Liver (tissue), 9 donors: ENCODE measurements around the gene MRPL58. TPM values are rescaled to one million over a fixed set of nuclear protein-coding genes. Genes with fewer than 3 reads are reported as not detected.
A peak's percentile ranks its signal among the peaks of the same experiment; 100 is the strongest.
"Not testable (repeated sequence)": the region's sequence is repeated elsewhere in the genome, so short reads cannot be mapped to it uniquely, and the experiment has no call there.

Experiments used
- DNase-seq: peaks from one replicate; pipeline ENCODE4 v3.0.0-alpha.2; 2017; ENCODE audit warnings: low spot score
- H3K27ac ChIP-seq, 2 donors: one replicate each; pipeline ENCODE4 v1.7.0; 2013; ENCODE audit warnings: inconsistent platforms in 2 of 2, low read length in 2 of 2, control low read depth in 1 of 2, low read depth in 1 of 2, mild to moderate bottlenecking in 1 of 2
- H3K27me3 ChIP-seq, 4 donors: one replicate each; pipeline versions ENCODE4 v1.6.1 to v1.7.0; 2013; ENCODE audit warnings: low read length in 3 of 4, inconsistent platforms in 1 of 4, mild to moderate bottlenecking in 1 of 4, moderate library complexity in 1 of 4; ENCODE audit not compliant: control insufficient read depth in 4 of 4, insufficient read depth in 4 of 4
- H3K36me3 ChIP-seq, 4 donors: one replicate each; pipeline versions ENCODE4 v1.6.1 to v1.7.0; 2013; ENCODE audit warnings: low read length in 3 of 4, mild to moderate bottlenecking in 3 of 4, low read depth in 1 of 4, moderate library complexity in 1 of 4; ENCODE audit not compliant: control insufficient read depth in 4 of 4, insufficient read depth in 3 of 4
- H3K4me1 ChIP-seq, 4 donors: one replicate each; pipeline versions ENCODE4 v1.6.1 to v1.7.0; 2013; ENCODE audit warnings: low read length in 3 of 4, mild to moderate bottlenecking in 3 of 4, moderate library complexity in 1 of 4; ENCODE audit not compliant: control insufficient read depth in 4 of 4, insufficient read depth in 4 of 4
- H3K4me3 ChIP-seq, 3 donors: one replicate each; pipeline versions ENCODE4 v1.6.1 to v1.7.0; 2013; ENCODE audit warnings: low read length in 3 of 3, control low read depth in 1 of 3, low read depth in 1 of 3, mild to moderate bottlenecking in 1 of 3
- H3K9ac ChIP-seq, 2 donors: one replicate each; pipeline ENCODE4 v1.7.0; 2013; ENCODE audit warnings: low read length in 2 of 2, mild to moderate bottlenecking in 2 of 2, moderate library complexity in 2 of 2, control low read depth in 1 of 2, low read depth in 1 of 2
- H3K9me3 ChIP-seq, 4 donors: one replicate each; pipeline versions ENCODE4 v1.6.1 to v1.7.0; 2013; ENCODE audit warnings: low read length in 3 of 4; ENCODE audit not compliant: control insufficient read depth in 4 of 4
- EGR1 ChIP-seq, 2 donors: IDR thresholded peaks; 2 replicates each; pipeline ENCODE4 v1.6.1; 2016 to 2018; ENCODE audit warnings: antibody characterized with exemption in 2 of 2, low read depth in 2 of 2
- FOXA1 ChIP-seq: IDR thresholded peaks from 2 replicates; pipeline ENCODE4 v1.6.1; 2016; ENCODE audit warnings: antibody characterized with exemption
- FOXA2 ChIP-seq: IDR thresholded peaks from 2 replicates; pipeline ENCODE4 v1.6.1; 2016; ENCODE audit warnings: antibody characterized with exemption
- GABPA ChIP-seq, 2 donors: IDR thresholded peaks in 1 of 2; conservative IDR thresholded peaks in 1 of 2; 2 replicates each; pipeline ENCODE4 v1.6.1; 2016; ENCODE audit warnings: antibody characterized with exemption in 2 of 2, mild to moderate bottlenecking in 1 of 2, moderate library complexity in 1 of 2
- HNF4A ChIP-seq, 2 donors: conservative IDR thresholded peaks; 2 replicates each; pipeline ENCODE4 v1.6.1; 2016; ENCODE audit warnings: antibody characterized with exemption in 2 of 2, mild to moderate bottlenecking in 2 of 2
- HNF4G ChIP-seq: IDR thresholded peaks from 2 replicates; pipeline ENCODE4 v1.6.1; 2016; ENCODE audit warnings: antibody characterized with exemption
- JUND ChIP-seq, 2 donors: IDR thresholded peaks; 2 replicates each; pipeline ENCODE4 v1.6.1; 2016; ENCODE audit warnings: antibody characterized with exemption in 2 of 2
- NR2F2 ChIP-seq: IDR thresholded peaks from 2 replicates; pipeline ENCODE4 v1.6.1; 2016; ENCODE audit warnings: antibody characterized with exemption
- RAD21 ChIP-seq, 2 donors: IDR thresholded peaks; 2 replicates each; pipeline ENCODE4 v1.6.1; 2016; ENCODE audit warnings: antibody characterized with exemption in 2 of 2, mild to moderate bottlenecking in 2 of 2
- REST ChIP-seq: IDR thresholded peaks from 2 replicates; pipeline ENCODE4 v1.6.1; 2016; ENCODE audit warnings: antibody characterized with exemption, mild to moderate bottlenecking
- RXRA ChIP-seq, 2 donors: IDR thresholded peaks; 2 replicates each; pipeline ENCODE4 v1.6.1; 2017 to 2018; ENCODE audit warnings: antibody characterized with exemption in 2 of 2, mild to moderate bottlenecking in 1 of 2
- SP1 ChIP-seq: IDR thresholded peaks from 2 replicates; pipeline ENCODE4 v1.6.1; 2018; ENCODE audit warnings: antibody characterized with exemption, mild to moderate bottlenecking
- YY1 ChIP-seq: IDR thresholded peaks from 2 replicates; pipeline ENCODE4 v1.6.1; 2016; ENCODE audit warnings: antibody characterized with exemption, mild to moderate bottlenecking
- WGBS: extraction: QIAGEN DNeasy Blood & Tissue Kit; methylation state at CpG from one replicate; pipeline ENCODE4 v1.1.7; 2013; 5-methylcytosine and 5-hydroxymethylcytosine counted together
- polyA plus RNA-seq, 2 donors: library from polyadenylated mRNA; stranded (reverse) in 1 of 2; unstranded in 1 of 2; fragments of 200-250 nt in 1 of 2; fragments of >200 nt in 1 of 2; fragmentation: Nextera tagmentation in 1 of 2; extraction: Ambion mirVana in 1 of 2; gene quantifications; one replicate each; pipeline versions ENCODE4 v1.2.1 to v1.2.3, GENCODE V29; 2013 to 2015
- total RNA-seq, 2 donors: library from RNA; depleted of rRNA; stranded (reverse); fragments of >200 nt; gene quantifications; one replicate each; pipeline ENCODE4 v1.2.3, GENCODE V29; 2014
- TF ChIP-seq, protein P1 (sequence below): IDR thresholded peaks from 2 replicates; pipeline ENCODE4 v1.6.1; 2016; ENCODE audit warnings: antibody characterized with exemption
- TF ChIP-seq, protein P2 (sequence below): IDR thresholded peaks from 2 replicates; pipeline ENCODE4 v1.6.1; 2016; ENCODE audit warnings: antibody characterized with exemption
- TF ChIP-seq, protein P3 (sequence below): fragments of 150-350 bp; IDR thresholded peaks from 2 replicates; pipeline ENCODE4 v1.5.1; 2017; ENCODE audit warnings: improper control_type of control experiment, low read depth, low read length; ENCODE audit not compliant: missing input control
- donor health status: healthy.
- donor health status: healthy.
- donor health status: healthy.
- donor health status: healthy.
- donor health status: healthy.

The MRPL58 gene
- total and polyA plus RNA-seq, 4 donors = 20.5 to 47.0 (median 33.4) TPM

GRCh38 chr17:74981318-74981978, 31.0 kb upstream of the MRPL58 start:
- H3K36me3 ChIP-seq = no peaks in the 10 kb centered on the region
- H3K27me3 ChIP-seq = peaks cover 0 to 3% (median under 1%) of the 10 kb centered on the region in 4 donors
- H3K4me3 ChIP-seq = peak overlapping the region in 2 of 3 donors; percentile 27 to 43
- DNase-seq = no peak
- no peak for TF ChIP-seq EGR1 (IDR thresholded peaks at IDR 0.05; ENCODE audit: low read depth in 2 of 2)
- TF ChIP-seq SP1 = no peak
- no peak for TF ChIP-seq GABPA (IDR thresholded peaks at IDR 0.05 in 1 of 2, conservative IDR thresholded peaks at IDR 0.05 in 1 of 2)
- no peak for TF ChIP-seq RAD21 (IDR thresholded peaks at IDR 0.05)
- no peak for TF ChIP-seq RXRA (IDR thresholded peaks at IDR 0.05)
- no peaks in the 10 kb centered on the region for H3K9me3 ChIP-seq
- H3K9ac ChIP-seq = peak overlapping the region in 1 of 2 donors; percentile 42
- H3K27ac ChIP-seq = peak overlapping the region; percentile 75 to 78
- H3K4me1 ChIP-seq = peaks cover 4 to 12% (median 6%) of the 10 kb centered on the region in 4 donors
- WGBS = 55% methylated on average over 16 of the region's 16 CpGs

GRCh38 chr17:74981979-74982662, 30.3 kb upstream of the MRPL58 start:
- H3K9ac ChIP-seq = peak overlapping the region; percentile 31 to 42
- no peaks in the 10 kb centered on the region for H3K36me3 ChIP-seq
- TF ChIP-seq RXRA (IDR thresholded peaks at IDR 0.05) (peak; percentile 17 to 38), NR2F2 (peak; percentile 53), YY1 (no peak), JUND (IDR thresholded peaks at IDR 0.05) (peak; percentile 23 to 52)
- peaks cover 0 to 3% (median under 1%) of the 10 kb centered on the region in 4 donors for H3K27me3 ChIP-seq
- peaks cover 4 to 13% (median 8%) of the 10 kb centered on the region in 4 donors for H3K4me1 ChIP-seq
- 3% methylated on average over 61 of the region's 61 CpGs for WGBS
- H3K27ac ChIP-seq = peak overlapping the region; percentile 75 to 78
- DNase-seq = no peak
- H3K9me3 ChIP-seq = no peaks in the 10 kb centered on the region
- H3K4me3 ChIP-seq = peak overlapping the region; percentile 27 to 58 (median 43)

DNA sequence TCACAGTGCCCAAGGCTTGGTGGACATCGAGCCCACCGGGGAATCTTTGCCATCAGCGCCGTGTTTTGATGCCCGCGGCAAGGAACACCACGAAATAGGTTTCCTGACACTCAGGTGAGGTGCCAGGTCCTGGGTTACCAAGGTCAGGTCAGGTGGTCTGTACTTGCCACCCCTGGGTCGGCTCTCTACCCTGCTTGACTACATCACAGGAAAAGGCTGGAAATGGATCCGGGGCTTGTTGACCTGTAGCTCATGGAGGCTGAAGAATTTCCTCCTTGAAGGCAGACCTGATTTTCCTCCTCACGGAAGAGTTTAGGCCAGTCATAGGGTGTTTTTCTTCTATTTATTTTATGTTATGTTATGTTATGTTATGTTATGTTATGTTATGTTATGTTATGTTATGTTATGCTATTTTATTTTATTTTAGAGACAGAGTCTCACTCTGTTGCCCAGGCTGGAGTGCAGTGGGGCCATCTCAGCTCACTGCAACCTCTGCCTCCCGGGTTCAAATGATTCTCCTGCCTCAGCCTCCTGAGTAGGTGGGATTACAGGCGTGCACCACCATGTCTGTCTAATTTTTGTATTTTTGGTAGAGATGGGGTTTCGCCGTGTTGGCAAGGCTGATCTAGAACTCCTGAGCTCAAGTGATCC, 29.7 kb upstream of the MRPL58 start:
- H3K27me3 ChIP-seq, H3K36me3 ChIP-seq, DNase-seq, H3K9me3 ChIP-seq: not testable (repeated sequence)
- Histone ChIP-seq H3K27ac (peak overlapping the region; percentile 75 to 78), H3K4me1 (peaks cover 7 to 20% (median 13%) of the 10 kb centered on the region in 4 donors), H3K4me3 (peak overlapping the region in 2 of 3 donors; percentile 27 to 43), H3K9ac (peak overlapping the region in 1 of 2 donors; percentile 31)
- 37% methylated on average over 14 of the region's 14 CpGs for WGBS

GRCh38 chr17:74986206-74986576, 26.3 kb upstream of the MRPL58 start:
- WGBS = 84% methylated on average over 3 of the region's 3 CpGs
- H3K27ac ChIP-seq = no peak overlapping the region
- H3K4me1 ChIP-seq = peaks cover 7 to 29% (median 19%) of the 10 kb centered on the region in 4 donors
- H3K27me3 ChIP-seq = peaks cover 0 to 3% (median 0%) of the 10 kb centered on the region in 4 donors
- H3K9ac ChIP-seq = no peak overlapping the region
- no peaks in the 10 kb centered on the region for H3K9me3 ChIP-seq
- DNase-seq = no peak
- no peaks in the 10 kb centered on the region for H3K36me3 ChIP-seq
- H3K4me3 ChIP-seq = no peak overlapping the region
- TF ChIP-seq FOXA1 (no peak), SP1 (no peak), HNF4G (no peak), YY1 (no peak), RAD21 (IDR thresholded peaks at IDR 0.05) (no peak), REST (no peak), NR2F2 (no peak), HNF4A (conservative IDR thresholded peaks at IDR 0.05) (no peak), FOXA2 (no peak)
- TF ChIP-seq, protein P1, sequence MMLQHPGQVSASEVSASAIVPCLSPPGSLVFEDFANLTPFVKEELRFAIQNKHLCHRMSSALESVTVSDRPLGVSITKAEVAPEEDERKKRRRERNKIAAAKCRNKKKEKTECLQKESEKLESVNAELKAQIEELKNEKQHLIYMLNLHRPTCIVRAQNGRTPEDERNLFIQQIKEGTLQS = no peak
- TF ChIP-seq, protein P2, sequence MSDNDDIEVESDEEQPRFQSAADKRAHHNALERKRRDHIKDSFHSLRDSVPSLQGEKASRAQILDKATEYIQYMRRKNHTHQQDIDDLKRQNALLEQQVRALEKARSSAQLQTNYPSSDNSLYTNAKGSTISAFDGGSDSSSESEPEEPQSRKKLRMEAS = no peak
- TF ChIP-seq, protein P3, sequence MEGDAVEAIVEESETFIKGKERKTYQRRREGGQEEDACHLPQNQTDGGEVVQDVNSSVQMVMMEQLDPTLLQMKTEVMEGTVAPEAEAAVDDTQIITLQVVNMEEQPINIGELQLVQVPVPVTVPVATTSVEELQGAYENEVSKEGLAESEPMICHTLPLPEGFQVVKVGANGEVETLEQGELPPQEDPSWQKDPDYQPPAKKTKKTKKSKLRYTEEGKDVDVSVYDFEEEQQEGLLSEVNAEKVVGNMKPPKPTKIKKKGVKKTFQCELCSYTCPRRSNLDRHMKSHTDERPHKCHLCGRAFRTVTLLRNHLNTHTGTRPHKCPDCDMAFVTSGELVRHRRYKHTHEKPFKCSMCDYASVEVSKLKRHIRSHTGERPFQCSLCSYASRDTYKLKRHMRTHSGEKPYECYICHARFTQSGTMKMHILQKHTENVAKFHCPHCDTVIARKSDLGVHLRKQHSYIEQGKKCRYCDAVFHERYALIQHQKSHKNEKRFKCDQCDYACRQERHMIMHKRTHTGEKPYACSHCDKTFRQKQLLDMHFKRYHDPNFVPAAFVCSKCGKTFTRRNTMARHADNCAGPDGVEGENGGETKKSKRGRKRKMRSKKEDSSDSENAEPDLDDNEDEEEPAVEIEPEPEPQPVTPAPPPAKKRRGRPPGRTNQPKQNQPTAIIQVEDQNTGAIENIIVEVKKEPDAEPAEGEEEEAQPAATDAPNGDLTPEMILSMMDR = no peak
